KOPT-K1 (cell line): ENCODE measurements around the gene KCNJ10.

Experiments
- H3K27ac ChIP-seq: fragments of 200-600 bp; sonication (generic); 2 replicates; pipeline ENCODE4 v1.5.1; 2016; ENCODE audit warnings: antibody characterized with exemption, mild to moderate bottlenecking, low read depth, low read length; ENCODE audit not compliant: poor library complexity, severe bottlenecking
- H3K36me3 ChIP-seq: fragments of 200-600 bp; sonication (generic); 2 replicates; pipeline ENCODE4 v1.5.1; 2017; ENCODE audit warnings: antibody characterized with exemption, mild to moderate bottlenecking, low read length, moderate library complexity; ENCODE audit not compliant: insufficient read depth
- H3K9me3 ChIP-seq: fragments of 200-600 bp; sonication (generic); 2 replicates; pipeline ENCODE4 v1.5.1; 2017; ENCODE audit warnings: antibody characterized with exemption, low read length, mild to moderate bottlenecking; ENCODE audit not compliant: insufficient read depth, poor library complexity, severe bottlenecking

KCNJ10 gene

GRCh38 chr1:159952932-159953331, 117.0 kb downstream of the KCNJ10 start:
- Histone ChIP-seq H3K27ac (no peak overlapping the region), H3K9me3 (no peaks in the 10 kb centered on the region), H3K36me3 (no peaks in the 10 kb centered on the region)

DNA sequence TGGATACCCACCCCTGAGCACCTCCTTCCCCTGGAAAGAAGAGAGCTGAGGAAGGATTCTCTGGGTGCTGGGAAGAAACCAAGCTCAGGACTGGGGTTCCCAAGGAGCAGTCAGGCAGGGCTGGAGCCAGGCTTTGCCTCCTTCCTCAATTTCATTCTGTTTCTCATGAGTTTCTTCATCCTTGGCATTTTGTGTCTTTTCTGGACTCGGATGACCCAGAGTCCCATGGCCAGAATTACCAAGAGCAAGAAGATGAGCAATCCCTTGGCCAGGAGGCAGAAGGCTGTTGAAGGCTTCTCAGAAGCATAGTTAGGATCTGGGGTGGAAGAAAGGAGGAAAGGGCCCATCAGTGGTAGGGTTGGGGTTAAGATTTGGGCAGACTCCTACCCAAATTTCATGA, 118.4 kb downstream of the KCNJ10 start:
- Histone ChIP-seq H3K27ac (no peak overlapping the region), H3K9me3 (no peaks in the 10 kb centered on the region), H3K36me3 (no peaks in the 10 kb centered on the region)

- Histone ChIP-seq H3K36me3 (no peaks in the 10 kb centered on the region), H3K9me3 (no peaks in the 10 kb centered on the region), H3K27ac (no peak overlapping the region)
These were observed 118.9 kb downstream of the KCNJ10 start for GRCh38 chr1:159951016-159951415.

GRCh38 chr1:159949981-159950381, 120.0 kb downstream of the KCNJ10 start:
- no peak overlapping the region for H3K27ac ChIP-seq
- H3K36me3 ChIP-seq: no peaks in the 10 kb centered on the region
- no peaks in the 10 kb centered on the region for H3K9me3 ChIP-seq

DNA sequence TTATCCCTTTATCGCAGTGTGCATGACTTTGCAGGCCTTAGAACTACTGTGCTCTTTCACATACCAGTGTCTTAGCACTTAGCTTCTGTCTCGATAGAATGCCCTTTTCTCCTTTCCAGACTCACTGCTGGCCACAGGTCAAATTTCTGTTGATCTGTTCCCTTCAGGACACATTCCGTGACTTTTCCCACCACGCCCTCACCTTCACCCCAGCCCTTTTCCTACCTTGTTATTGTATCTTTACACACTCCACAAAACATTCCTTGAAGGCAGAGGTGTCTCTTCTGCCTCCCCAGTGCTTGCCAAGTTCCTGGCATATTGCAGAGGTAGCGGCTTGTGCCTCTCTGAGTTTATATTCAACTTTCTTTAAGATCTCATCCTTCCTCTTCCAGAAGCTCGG, 120.8 kb downstream of the KCNJ10 start:
- Histone ChIP-seq H3K27ac (no peak overlapping the region), H3K9me3 (no peaks in the 10 kb centered on the region), H3K36me3 (no peaks in the 10 kb centered on the region)
